ENCODE results near the gene MBD6.
"Not testable (repeated sequence)": the region's sequence is repeated elsewhere in the genome, so short reads cannot be mapped to it uniquely, and the experiment has no call there.

Gene MBD6

DNA sequence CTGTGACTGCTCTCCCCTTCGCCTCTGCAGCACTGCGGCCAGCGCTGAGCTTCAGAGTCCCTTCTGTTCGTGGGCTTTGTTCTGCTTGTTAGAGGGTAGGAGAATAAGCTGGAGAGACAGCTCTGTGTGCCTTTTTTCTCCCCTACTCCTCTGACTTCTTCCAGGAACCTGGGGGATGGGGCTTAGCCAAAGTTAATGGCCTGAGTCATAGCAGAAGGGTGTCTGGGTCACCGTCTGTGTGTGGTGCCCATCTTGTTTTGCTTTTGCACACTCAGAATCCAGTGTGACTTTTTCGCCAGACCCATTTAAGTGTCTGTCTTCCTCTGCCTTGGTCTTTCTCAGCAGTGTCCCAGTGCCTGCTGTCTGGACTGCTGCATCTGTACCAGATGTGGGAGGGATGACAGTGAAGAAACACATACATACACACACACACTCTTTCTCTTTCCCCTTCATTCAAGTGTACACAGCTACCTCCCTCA lies 30.2 kb downstream of the MBD6 start:
- no peak for DNase-seq (ENCODE audit: low spot score in 2 of 2)
- peaks cover 3% of the 10 kb centered on the region for H3K36me3 Mint-ChIP-seq (ENCODE audit: insufficient read depth)
- H3K4me1 Mint-ChIP-seq = peaks cover 13% of the 10 kb centered on the region
- H3K27ac Mint-ChIP-seq (ENCODE audit: low read depth) = no peak overlapping the region
- peaks cover 10% of the 10 kb centered on the region for H3K27me3 Mint-ChIP-seq
- H3K9me3 Mint-ChIP-seq = no peaks in the 10 kb centered on the region
- H3K4me3 Mint-ChIP-seq = no peak overlapping the region
- ATAC-seq (replicated peaks; ENCODE audit: extremely low read depth, poor library complexity, severe bottlenecking) = no peak

DNA sequence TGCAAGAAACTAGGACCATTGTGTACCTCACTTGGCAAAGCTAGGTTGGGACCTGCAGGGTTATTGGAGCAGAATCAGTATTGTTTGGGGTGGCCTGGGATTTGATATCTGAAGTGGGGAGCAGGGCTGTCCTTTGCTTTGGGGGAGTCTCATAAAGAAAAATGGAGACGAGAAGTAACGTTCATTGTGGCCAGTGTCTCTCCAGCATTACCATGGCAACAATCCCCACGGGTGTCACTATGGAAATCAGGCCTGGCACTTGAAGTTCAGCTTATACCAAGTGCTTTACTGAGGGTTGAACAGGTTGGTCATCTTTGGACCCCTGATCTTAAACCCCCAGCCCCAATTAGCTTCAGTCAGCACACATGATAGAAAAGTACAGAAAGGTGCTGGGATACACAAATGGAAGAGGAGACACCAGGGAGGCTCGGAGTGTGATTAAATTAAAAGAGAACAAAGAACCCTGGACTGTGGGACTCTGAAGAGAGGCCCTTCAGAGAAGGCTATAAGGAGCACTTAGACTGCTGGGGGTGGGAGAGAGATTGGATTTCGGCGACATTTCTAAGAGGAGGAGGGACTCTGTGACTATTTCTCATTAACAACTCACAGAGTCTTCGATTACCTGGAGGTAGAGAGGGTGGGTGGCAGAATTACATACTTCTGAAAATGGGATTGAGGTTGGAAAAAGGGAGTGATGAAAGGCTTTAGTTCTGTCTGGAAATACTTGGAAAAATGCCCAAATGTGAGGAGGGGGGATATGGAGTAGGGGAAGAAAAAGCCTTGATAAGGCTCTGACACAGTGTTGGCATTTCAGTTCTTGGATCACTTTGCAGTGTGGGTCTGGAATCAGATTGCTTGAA lies 30.9 kb downstream of the MBD6 start:
- H3K9me3 Mint-ChIP-seq = no peaks in the 10 kb centered on the region
- H3K4me3 Mint-ChIP-seq = no peak overlapping the region
- peaks cover 10% of the 10 kb centered on the region for H3K27me3 Mint-ChIP-seq
- H3K4me1 Mint-ChIP-seq = peaks cover 13% of the 10 kb centered on the region
- H3K36me3 Mint-ChIP-seq (ENCODE audit: insufficient read depth) = peaks cover 3% of the 10 kb centered on the region
- no peak overlapping the region for H3K27ac Mint-ChIP-seq (ENCODE audit: low read depth)
- ATAC-seq (replicated peaks; ENCODE audit: extremely low read depth, poor library complexity, severe bottlenecking) (no peak), DNase-seq (ENCODE audit: low spot score in 2 of 2) (no peak)

DNA sequence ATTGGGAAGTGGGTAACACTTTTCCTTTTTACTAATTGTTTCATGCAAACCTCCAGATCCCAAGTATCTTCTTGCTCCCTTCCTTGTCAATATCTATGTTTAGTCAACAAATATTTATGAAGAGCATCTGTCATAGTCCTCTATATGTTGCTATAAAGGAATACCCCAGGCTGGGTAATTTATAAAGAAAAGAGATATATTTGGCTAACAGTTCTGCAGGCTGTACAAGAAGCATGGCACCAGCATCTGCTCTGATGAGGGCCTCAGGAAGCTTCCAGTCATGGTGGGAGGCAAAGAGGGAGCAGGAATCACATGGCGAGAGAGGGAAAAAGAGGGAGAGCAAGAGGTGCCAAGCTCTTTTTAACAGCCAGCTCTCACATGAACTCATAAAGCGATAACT lies 31.8 kb downstream of the MBD6 start:
- Mint-ChIP-seq H3K9me3 (no peaks in the 10 kb centered on the region), H3K27ac (ENCODE audit: low read depth) (no peak overlapping the region), H3K27me3 (peaks cover 10% of the 10 kb centered on the region), H3K36me3 (ENCODE audit: insufficient read depth) (peaks cover 2% of the 10 kb centered on the region), H3K4me3 (no peak overlapping the region), H3K4me1 (peaks cover 10% of the 10 kb centered on the region)
- ATAC-seq (replicated peaks; ENCODE audit: extremely low read depth, poor library complexity, severe bottlenecking) (no peak), DNase-seq (ENCODE audit: low spot score in 2 of 2) (no peak)

DNA sequence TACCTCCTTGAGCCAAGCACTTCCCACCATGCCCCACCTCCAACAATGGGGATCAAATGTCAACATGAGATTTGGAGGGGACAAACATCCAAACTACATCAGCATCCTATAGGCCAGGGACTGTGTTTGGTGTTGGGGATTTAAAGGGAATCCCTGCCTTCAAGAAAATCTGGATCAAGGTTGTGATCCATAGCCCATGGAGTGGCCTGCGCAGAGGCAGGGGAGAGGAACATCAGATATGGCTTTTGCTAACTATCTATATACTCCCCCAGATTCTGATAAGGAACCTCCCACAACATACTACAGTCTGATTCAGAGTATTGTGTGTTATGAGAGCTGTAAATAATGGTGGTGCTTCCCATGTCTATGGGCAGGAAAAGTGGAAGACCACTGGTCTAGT lies 32.3 kb downstream of the MBD6 start:
- Mint-ChIP-seq H3K36me3 (ENCODE audit: insufficient read depth) (peaks cover 2% of the 10 kb centered on the region), H3K4me1 (peaks cover 8% of the 10 kb centered on the region), H3K27me3 (peaks cover 10% of the 10 kb centered on the region), H3K9me3 (no peaks in the 10 kb centered on the region), H3K4me3 (no peak overlapping the region), H3K27ac (ENCODE audit: low read depth) (no peak overlapping the region)
- ATAC-seq (replicated peaks; ENCODE audit: extremely low read depth, poor library complexity, severe bottlenecking) (no peak), DNase-seq (ENCODE audit: low spot score in 2 of 2) (no peak)

DNA sequence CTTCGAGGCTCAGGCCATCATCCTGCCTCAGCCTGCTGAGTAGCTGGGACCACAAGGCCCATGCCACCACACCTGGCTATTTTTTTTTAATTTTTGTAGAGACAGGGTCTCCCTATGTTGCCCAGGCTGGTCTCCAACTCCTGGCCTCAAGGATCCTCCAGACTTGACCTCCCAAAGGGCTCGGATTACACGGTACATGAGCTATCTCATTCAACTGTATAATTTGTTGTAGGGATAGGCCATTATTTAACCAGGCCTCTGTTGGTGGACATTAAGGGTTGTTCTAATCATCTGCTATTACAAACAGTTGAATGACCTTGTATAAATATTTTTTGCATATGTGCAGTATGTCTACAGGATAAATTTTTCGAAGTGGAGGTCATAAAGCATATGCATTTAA lies 36.2 kb downstream of the MBD6 start:
- Mint-ChIP-seq H3K4me3 (no peak overlapping the region), H3K27me3 (peaks cover 15% of the 10 kb centered on the region), H3K4me1 (no peaks in the 10 kb centered on the region), H3K36me3 (ENCODE audit: insufficient read depth) (peaks cover 2% of the 10 kb centered on the region), H3K27ac (ENCODE audit: low read depth) (no peak overlapping the region), H3K9me3 (no peaks in the 10 kb centered on the region)
- ATAC-seq (replicated peaks; ENCODE audit: extremely low read depth, poor library complexity, severe bottlenecking) = no peak
- DNase-seq (ENCODE audit: low spot score in 2 of 2) = no peak

DNA sequence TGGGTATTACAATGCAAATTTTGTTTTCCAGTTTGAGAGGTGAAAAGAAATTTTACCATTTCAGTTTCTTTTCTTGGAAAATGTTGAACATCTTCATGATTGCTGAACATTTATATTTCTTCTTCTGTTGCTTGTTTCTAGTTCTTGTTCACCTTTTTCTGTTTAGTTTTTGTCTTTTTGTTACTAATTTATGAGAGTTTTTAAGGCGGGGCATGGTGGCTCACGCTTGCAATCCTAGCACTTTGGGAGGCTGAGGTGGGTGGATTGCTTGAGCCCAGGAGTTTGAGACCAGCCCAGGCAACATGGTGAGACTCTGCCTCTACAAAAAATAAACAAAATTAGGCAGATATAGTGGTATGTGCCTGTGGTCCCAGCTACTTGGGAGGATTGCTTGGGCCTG lies 37.9 kb downstream of the MBD6 start:
- Mint-ChIP-seq H3K4me3 (no peak overlapping the region), H3K27ac (ENCODE audit: low read depth) (no peak overlapping the region), H3K9me3 (no peaks in the 10 kb centered on the region), H3K36me3 (ENCODE audit: insufficient read depth) (peaks cover 2% of the 10 kb centered on the region), H3K4me1 (no peaks in the 10 kb centered on the region), H3K27me3 (peaks cover 26% of the 10 kb centered on the region)
- ATAC-seq (replicated peaks; ENCODE audit: extremely low read depth, poor library complexity, severe bottlenecking) (no peak), DNase-seq (ENCODE audit: low spot score in 2 of 2) (no peak)

DNA sequence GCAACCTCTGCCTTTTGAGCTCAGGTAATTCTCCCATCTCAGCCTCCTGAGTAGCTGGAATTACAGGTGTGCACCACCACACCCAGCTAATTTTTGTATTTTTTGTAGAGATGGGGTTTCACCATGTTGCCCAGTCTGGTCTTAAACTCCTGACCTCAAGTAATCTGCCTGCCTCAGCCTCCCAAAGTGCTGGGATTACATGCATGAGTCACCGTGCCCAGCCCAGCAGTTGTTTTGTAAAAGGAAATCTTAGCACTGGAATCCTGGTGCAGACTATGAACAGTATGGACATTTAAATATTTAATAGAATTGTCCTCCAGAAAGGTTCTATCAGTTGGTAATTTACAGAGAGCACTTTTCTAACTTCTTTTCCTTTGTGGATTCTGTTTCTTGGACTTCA lies 38.5 kb downstream of the MBD6 start:
- peaks cover 26% of the 10 kb centered on the region for H3K27me3 Mint-ChIP-seq
- not testable (repeated sequence) for H3K4me3 Mint-ChIP-seq; H3K36me3 Mint-ChIP-seq (ENCODE audit: insufficient read depth); ATAC-seq (replicated peaks; ENCODE audit: extremely low read depth, poor library complexity, severe bottlenecking); H3K9me3 Mint-ChIP-seq; H3K4me1 Mint-ChIP-seq; DNase-seq (ENCODE audit: low spot score in 2 of 2); H3K27ac Mint-ChIP-seq (ENCODE audit: low read depth)

DNA sequence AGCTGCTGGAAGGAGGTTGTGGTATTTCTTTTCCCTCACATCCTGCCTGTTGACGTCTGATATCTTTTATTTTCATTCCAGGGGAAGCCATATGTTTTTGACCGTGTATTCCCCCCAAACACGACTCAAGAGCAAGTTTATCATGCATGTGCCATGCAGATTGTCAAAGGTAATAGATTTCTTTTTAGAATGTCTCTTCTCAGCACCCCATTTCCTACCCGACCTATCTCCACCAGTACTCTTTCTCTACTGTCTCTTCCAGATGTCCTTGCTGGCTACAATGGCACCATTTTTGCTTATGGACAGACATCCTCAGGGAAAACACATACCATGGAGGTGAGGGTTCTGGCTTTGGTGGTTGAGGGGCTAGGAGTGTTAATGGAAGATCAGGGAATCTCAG lies 40.7 kb downstream of the MBD6 start:
- ATAC-seq (replicated peaks; ENCODE audit: extremely low read depth, poor library complexity, severe bottlenecking) (no peak), DNase-seq (ENCODE audit: low spot score in 2 of 2) (no peak)
- no peak overlapping the region for H3K27ac Mint-ChIP-seq (ENCODE audit: low read depth)
- H3K27me3 Mint-ChIP-seq = peaks cover 29% of the 10 kb centered on the region
- H3K4me1 Mint-ChIP-seq = no peaks in the 10 kb centered on the region
- no peak overlapping the region for H3K4me3 Mint-ChIP-seq
- no peaks in the 10 kb centered on the region for H3K36me3 Mint-ChIP-seq (ENCODE audit: insufficient read depth)
- H3K9me3 Mint-ChIP-seq = no peaks in the 10 kb centered on the region

DNA sequence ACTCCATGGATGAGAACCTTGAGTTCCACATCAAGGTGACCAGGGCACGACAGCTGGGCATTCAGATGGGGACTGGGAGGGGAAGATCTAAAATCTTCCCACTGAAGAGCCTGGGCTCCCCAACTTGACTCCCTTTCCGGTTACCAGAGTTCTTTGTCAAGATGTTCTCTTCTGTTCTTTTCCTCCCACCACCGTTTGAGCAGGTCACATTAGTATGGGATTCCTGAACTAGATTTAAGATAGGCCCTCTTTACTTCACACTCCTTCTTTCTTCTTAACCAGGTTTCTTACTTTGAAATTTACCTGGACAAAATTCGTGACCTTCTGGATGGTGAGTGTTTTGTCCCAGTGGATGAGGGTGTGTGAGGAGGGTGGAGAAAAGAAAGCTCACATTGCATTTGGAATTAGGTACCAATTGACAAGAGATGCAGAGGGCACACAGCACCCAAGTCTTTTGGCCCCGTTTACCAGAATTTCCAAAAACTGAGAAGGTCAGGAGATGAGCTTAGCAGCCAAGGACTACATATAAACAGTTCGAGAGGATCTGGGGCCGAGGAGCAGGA lies 41.6 kb downstream of the MBD6 start:
- Mint-ChIP-seq H3K4me1 (no peaks in the 10 kb centered on the region), H3K4me3 (no peak overlapping the region), H3K27ac (ENCODE audit: low read depth) (no peak overlapping the region), H3K27me3 (peaks cover 38% of the 10 kb centered on the region), H3K9me3 (no peaks in the 10 kb centered on the region), H3K36me3 (ENCODE audit: insufficient read depth) (no peaks in the 10 kb centered on the region)
- ATAC-seq (replicated peaks; ENCODE audit: extremely low read depth, poor library complexity, severe bottlenecking) = no peak
- DNase-seq (ENCODE audit: low spot score in 2 of 2) = no peak

DNA sequence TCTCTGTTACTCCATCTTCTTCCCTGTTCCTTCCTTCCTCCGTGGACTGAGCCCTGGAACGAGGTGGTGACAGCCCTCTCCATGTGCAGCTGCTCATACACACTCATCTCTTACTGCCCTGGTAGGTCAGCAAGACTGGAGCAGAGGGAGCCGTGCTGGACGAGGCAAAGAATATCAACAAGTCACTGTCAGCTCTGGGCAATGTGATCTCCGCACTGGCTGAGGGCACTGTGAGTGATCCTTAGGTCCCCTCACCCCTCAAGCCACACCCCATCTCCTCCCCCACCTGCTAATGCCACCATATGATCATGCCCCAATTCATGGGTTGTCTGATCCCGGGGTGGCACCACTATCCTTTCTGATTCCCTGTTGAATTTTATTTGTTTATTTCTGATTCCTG lies 46.2 kb downstream of the MBD6 start:
- DNase-seq (ENCODE audit: low spot score in 2 of 2) = no peak

DNA sequence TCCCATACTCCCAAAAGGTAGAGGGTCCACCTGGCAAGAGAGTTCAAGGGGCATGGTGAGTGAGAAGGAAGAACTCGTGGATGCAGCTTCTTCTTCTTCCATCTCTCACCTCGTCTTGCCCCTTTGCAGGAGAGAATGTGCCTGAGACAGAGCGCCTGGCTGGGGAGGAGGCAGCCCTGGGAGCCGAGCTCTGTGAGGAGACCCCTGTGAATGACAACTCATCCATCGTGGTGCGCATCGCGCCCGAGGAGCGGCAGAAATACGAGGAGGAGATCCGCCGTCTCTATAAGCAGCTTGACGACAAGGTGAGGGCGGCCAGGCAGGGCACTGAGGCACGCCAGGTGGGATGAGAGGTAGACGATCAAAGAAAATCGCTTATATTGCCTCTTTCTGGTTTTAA lies 47.2 kb downstream of the MBD6 start:
- ATAC-seq (replicated peaks; ENCODE audit: extremely low read depth, poor library complexity, severe bottlenecking) (no peak), DNase-seq (ENCODE audit: low spot score in 2 of 2) (no peak)
- Mint-ChIP-seq H3K4me3 (no peak overlapping the region), H3K4me1 (no peaks in the 10 kb centered on the region), H3K27me3 (peaks cover 23% of the 10 kb centered on the region), H3K36me3 (ENCODE audit: insufficient read depth) (peaks cover 2% of the 10 kb centered on the region), H3K27ac (ENCODE audit: low read depth) (no peak overlapping the region), H3K9me3 (no peaks in the 10 kb centered on the region)

More for the DNA sequence above, 46.2 kb downstream of the MBD6 start:
- Mint-ChIP-seq H3K27ac (ENCODE audit: low read depth) (no peak overlapping the region), H3K4me3 (no peak overlapping the region), H3K36me3 (ENCODE audit: insufficient read depth) (peaks cover under 1% of the 10 kb centered on the region), H3K9me3 (no peaks in the 10 kb centered on the region), H3K4me1 (no peaks in the 10 kb centered on the region), H3K27me3 (peaks cover 33% of the 10 kb centered on the region)
- no peak for ATAC-seq (replicated peaks; ENCODE audit: extremely low read depth, poor library complexity, severe bottlenecking)

DNA sequence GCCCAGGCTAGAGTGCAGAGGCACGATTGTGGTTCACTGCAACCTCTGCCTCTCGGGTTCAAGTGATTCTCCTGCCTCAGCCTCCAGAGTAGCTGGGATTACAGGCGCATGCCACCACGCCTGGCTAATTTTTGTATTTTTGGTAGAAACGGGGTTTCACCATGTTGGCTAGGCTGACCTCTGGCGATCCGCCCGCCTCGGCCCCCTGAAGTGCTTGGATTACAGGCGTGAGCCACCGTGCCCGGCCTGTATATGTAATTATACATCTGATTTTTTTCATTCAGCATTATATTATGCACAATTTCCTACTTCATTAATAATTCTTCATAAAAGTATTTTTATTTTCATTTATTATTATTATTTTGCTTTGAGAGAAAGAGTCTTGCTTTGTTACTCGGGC lies 47.8 kb downstream of the MBD6 start:
- H3K27me3 Mint-ChIP-seq = peaks cover 19% of the 10 kb centered on the region
- H3K36me3 Mint-ChIP-seq (ENCODE audit: insufficient read depth); H3K9me3 Mint-ChIP-seq; DNase-seq (ENCODE audit: low spot score in 2 of 2); H3K4me3 Mint-ChIP-seq; ATAC-seq (replicated peaks; ENCODE audit: extremely low read depth, poor library complexity, severe bottlenecking); H3K27ac Mint-ChIP-seq (ENCODE audit: low read depth); H3K4me1 Mint-ChIP-seq: not testable (repeated sequence)
